ENCODE results near the gene DIP2B. TPM values are rescaled to one million over a fixed set of nuclear protein-coding genes. Genes with fewer than 3 reads are reported as not detected.

DIP2B gene
- total RNA-seq, 1 experiment from 2014 or later, result 29.4 TPM

DNA sequence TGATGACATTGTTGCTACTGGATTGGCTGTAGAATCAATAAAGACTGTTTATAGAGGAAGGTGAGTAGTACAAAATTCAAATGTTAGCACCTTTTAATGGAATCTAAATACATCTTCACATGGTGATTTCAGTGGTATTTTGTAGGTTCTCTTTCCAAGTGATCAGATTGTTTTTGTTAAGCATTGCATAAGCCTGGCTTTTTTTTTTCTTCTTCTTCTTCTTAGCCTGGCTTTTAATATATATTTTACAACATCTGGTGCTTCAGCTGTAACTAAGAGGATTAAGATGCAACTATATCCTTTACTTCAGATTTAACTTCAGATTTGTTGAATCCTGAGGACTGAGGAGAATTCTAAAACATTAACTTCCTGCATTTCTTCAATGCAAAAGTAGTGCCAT is 201.8 kb downstream of the DIP2B start:
- intact Hi-C loops (cut with micrococcal nuclease; ENCODE audit: unreplicated experiment), result no loop called here
- Histone ChIP-seq H3K36me3 (ENCODE audit: low read depth) (0 out of 2 replicates have a peak, but pooled peaks cover 10% of the 10 kb centered on the region), H3F3A (ENCODE audit: insufficient read depth, low read depth) (no peaks in the 10 kb centered on the region), H2AFZ (no peak overlapping the region), H4K20me1 (ENCODE audit: insufficient read depth) (no peaks in the 10 kb centered on the region), H3K4me3 (no peak overlapping the region), H3K79me2 (ENCODE audit: low read depth) (no peaks in the 10 kb centered on the region), H3K9me2 (ENCODE audit: insufficient read depth) (no peaks in the 10 kb centered on the region), H3K9me3 (ENCODE audit: insufficient read depth, low read depth) (no peaks in the 10 kb centered on the region), H3K27ac (no peak overlapping the region), H3K4me2 (no peak overlapping the region), H3K27me3 (ENCODE audit: insufficient read depth, low read depth) (no peaks in the 10 kb centered on the region), H3K4me1 (replicated peaks; ENCODE audit: insufficient read depth) (no peaks in the 10 kb centered on the region)
- ChIA-PET CTCF (no interaction called here), POLR2A (ENCODE audit: unreplicated experiment) (no interaction called here)
- BruUV-seq (replicated peaks), result no TSS peak
- TF ChIP-seq EZH2 (IDR thresholded peaks at IDR 0.05; ENCODE audit: low read depth), result no peak
- TF ChIP-seq, protein P1, sequence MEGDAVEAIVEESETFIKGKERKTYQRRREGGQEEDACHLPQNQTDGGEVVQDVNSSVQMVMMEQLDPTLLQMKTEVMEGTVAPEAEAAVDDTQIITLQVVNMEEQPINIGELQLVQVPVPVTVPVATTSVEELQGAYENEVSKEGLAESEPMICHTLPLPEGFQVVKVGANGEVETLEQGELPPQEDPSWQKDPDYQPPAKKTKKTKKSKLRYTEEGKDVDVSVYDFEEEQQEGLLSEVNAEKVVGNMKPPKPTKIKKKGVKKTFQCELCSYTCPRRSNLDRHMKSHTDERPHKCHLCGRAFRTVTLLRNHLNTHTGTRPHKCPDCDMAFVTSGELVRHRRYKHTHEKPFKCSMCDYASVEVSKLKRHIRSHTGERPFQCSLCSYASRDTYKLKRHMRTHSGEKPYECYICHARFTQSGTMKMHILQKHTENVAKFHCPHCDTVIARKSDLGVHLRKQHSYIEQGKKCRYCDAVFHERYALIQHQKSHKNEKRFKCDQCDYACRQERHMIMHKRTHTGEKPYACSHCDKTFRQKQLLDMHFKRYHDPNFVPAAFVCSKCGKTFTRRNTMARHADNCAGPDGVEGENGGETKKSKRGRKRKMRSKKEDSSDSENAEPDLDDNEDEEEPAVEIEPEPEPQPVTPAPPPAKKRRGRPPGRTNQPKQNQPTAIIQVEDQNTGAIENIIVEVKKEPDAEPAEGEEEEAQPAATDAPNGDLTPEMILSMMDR (conservative IDR thresholded peaks at IDR 0.05), result no peak
- no peak for DNase-seq

DNA sequence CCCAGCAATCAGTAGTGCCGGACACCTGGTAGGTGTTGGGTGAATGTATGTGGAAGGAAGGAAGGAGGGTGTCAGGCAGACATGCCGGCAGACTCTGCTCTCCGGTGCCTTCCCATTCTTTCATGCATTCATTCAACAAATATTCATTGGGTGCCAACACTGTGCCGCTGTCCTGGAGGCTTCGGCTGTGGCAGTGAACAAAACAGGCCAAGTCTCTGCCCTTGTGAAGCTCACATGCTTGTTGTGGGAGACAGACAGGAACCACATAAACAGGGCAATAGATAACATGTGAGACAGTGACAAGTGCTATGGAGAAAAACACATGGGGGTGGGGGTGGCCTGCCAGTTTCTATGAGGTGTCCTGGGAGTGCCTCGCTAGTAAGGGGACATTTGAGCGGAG is 202.6 kb downstream of the DIP2B start:
- DNase-seq, result no peak
- ChIA-PET CTCF (no interaction called here), POLR2A (ENCODE audit: unreplicated experiment) (no interaction called here)
- no peaks in the 10 kb centered on the region for H3K4me1 ChIP-seq (replicated peaks; ENCODE audit: insufficient read depth)
- H3K4me2 ChIP-seq, result no peak overlapping the region
- TF ChIP-seq, protein P1 (conservative IDR thresholded peaks at IDR 0.05), result no peak
- TF ChIP-seq EZH2 (IDR thresholded peaks at IDR 0.05; ENCODE audit: low read depth), result no peak
- H4K20me1 ChIP-seq (ENCODE audit: insufficient read depth), result no peaks in the 10 kb centered on the region
- no peaks in the 10 kb centered on the region for H3F3A ChIP-seq (ENCODE audit: insufficient read depth, low read depth)
- H3K9me2 ChIP-seq (ENCODE audit: insufficient read depth), result no peaks in the 10 kb centered on the region
- no peak overlapping the region for H3K27ac ChIP-seq
- H3K36me3 ChIP-seq (ENCODE audit: low read depth), result 0 out of 2 replicates have a peak, but pooled peaks cover 10% of the 10 kb centered on the region
- H2AFZ ChIP-seq, result no peak overlapping the region
- H3K9me3 ChIP-seq (ENCODE audit: insufficient read depth, low read depth), result no peaks in the 10 kb centered on the region
- H3K79me2 ChIP-seq (ENCODE audit: low read depth), result no peaks in the 10 kb centered on the region
- intact Hi-C loops (cut with micrococcal nuclease; ENCODE audit: unreplicated experiment), result no loop called here
- no peaks in the 10 kb centered on the region for H3K27me3 ChIP-seq (ENCODE audit: insufficient read depth, low read depth)
- H3K4me3 ChIP-seq, result no peak overlapping the region
- no TSS peak for BruUV-seq (replicated peaks)

DNA sequence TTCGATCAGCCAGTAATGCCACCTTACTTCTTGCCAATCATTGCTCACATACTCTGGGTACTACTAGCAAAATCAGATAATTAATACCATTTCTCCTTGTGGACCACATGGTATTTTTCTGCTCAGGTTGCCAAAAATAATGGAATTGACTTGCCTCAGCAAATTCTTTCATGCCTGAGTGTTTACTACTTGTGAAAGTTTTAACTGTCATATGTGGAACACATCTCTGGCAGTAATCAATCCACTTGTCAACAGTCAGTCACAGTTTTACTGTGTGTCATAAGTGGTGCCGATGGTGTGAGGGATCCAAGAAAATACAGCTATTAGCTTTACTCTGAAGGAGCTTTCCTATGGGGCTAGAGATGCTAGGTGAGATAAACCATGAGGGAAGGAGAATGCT is 203.8 kb downstream of the DIP2B start:
- Histone ChIP-seq H3K27me3 (ENCODE audit: insufficient read depth, low read depth) (no peaks in the 10 kb centered on the region), H3K9me2 (ENCODE audit: insufficient read depth) (no peaks in the 10 kb centered on the region), H3K4me3 (no peak overlapping the region), H2AFZ (no peak overlapping the region), H3K79me2 (ENCODE audit: low read depth) (no peaks in the 10 kb centered on the region), H3K27ac (no peak overlapping the region), H3K36me3 (ENCODE audit: low read depth) (0 out of 2 replicates have a peak, but pooled peaks cover 15% of the 10 kb centered on the region), H3F3A (ENCODE audit: insufficient read depth, low read depth) (no peaks in the 10 kb centered on the region), H3K4me1 (replicated peaks; ENCODE audit: insufficient read depth) (no peaks in the 10 kb centered on the region), H3K4me2 (no peak overlapping the region), H3K9me3 (ENCODE audit: insufficient read depth, low read depth) (no peaks in the 10 kb centered on the region), H4K20me1 (ENCODE audit: insufficient read depth) (no peaks in the 10 kb centered on the region)
- no peak for DNase-seq
- no TSS peak for BruUV-seq (replicated peaks)
- CTCF ChIA-PET, result no interaction called here
- intact Hi-C loops (cut with micrococcal nuclease; ENCODE audit: unreplicated experiment), result no loop called here
- TF ChIP-seq EZH2 (IDR thresholded peaks at IDR 0.05; ENCODE audit: low read depth), result no peak
- TF ChIP-seq, protein P1 (conservative IDR thresholded peaks at IDR 0.05), result no peak
- POLR2A ChIA-PET (ENCODE audit: unreplicated experiment), result no interaction called here

Measured in PC-9 (cell line).